GM12873 (cell line): ENCODE measurements around the gene CLDN8.
A peak's percentile ranks its signal among the peaks of the same experiment; 100 is the strongest.

ENCODE experiments used
- CTCF ChIP-seq: IDR thresholded peaks from 2 replicates; pipeline ENCODE4 v1.5.1; 2012; ENCODE audit warnings: low read depth, mild to moderate bottlenecking, moderate library complexity, low read length, control low read depth; ENCODE audit not compliant: insufficient read depth; ENCODE audit errors: missing control alignments

Gene CLDN8

GRCh38 chr21:30206551-30207251, 9.2 kb downstream of the CLDN8 start:
- no peak for TF ChIP-seq CTCF

GRCh38 chr21:30200000-30200399, 15.9 kb downstream of the CLDN8 start:
- TF ChIP-seq CTCF, result no peak

GRCh38 chr21:30194701-30195299, 21.1 kb downstream of the CLDN8 start:
- TF ChIP-seq CTCF, result peak; percentile 52

GRCh38 chr21:30193201-30193600, 22.7 kb downstream of the CLDN8 start:
- no peak for TF ChIP-seq CTCF

GRCh38 chr21:30190554-30190953, 25.3 kb downstream of the CLDN8 start:
- no peak for TF ChIP-seq CTCF

- TF ChIP-seq CTCF, result no peak
These were observed 26.1 kb downstream of the CLDN8 start for GRCh38 chr21:30189773-30190172.

GRCh38 chr21:30186242-30186641, 29.7 kb downstream of the CLDN8 start:
- TF ChIP-seq CTCF, result no peak
